HK-2 (cell line): Measurements from ENCODE around the gene CRLF1.

ENCODE experiments used
- DNase-seq: peaks from one replicate; pipeline ENCODE4 v3.0.0-alpha.2; 2018; ENCODE audit not compliant: unreplicated experiment

CRLF1 gene

GRCh38 chr19:18606281-18607225, at the start of gene CRLF1:
Gene CRLF1 (minus strand): TSS chr19:18606799. CDS start chr19:18606656, 143 bp downstream.
- DNase-seq: no peak

GRCh38 chr19:18655173-18655844, 48.7 kb upstream of the CRLF1 start:
- DNase-seq: no peak

- no peak for DNase-seq
Observed at GRCh38 chr19:18654469-18654868, 47.9 kb upstream of the CRLF1 start.

GRCh38 chr19:18653853-18654252, 47.3 kb upstream of the CRLF1 start:
- DNase-seq: no peak

GRCh38 chr19:18651733-18652132, 45.1 kb upstream of the CRLF1 start:
- DNase-seq: no peak

GRCh38 chr19:18651300-18651699, 44.7 kb upstream of the CRLF1 start:
- DNase-seq: no peak

GRCh38 chr19:18650468-18651041, 44.0 kb upstream of the CRLF1 start:
- no peak for DNase-seq

- DNase-seq: no peak
Observed at GRCh38 chr19:18650021-18650390, 43.4 kb upstream of the CRLF1 start.

- no peak for DNase-seq
Observed at GRCh38 chr19:18649371-18650020, 42.9 kb upstream of the CRLF1 start.

GRCh38 chr19:18648973-18649315, 42.3 kb upstream of the CRLF1 start:
- no peak for DNase-seq

- DNase-seq: no peak
Observed at GRCh38 chr19:18647807-18648206, 41.2 kb upstream of the CRLF1 start.

- no peak for DNase-seq
Observed at GRCh38 chr19:18647371-18647767, 40.8 kb upstream of the CRLF1 start.

GRCh38 chr19:18646535-18647370, 40.2 kb upstream of the CRLF1 start:
- DNase-seq: no peak

- no peak for DNase-seq
Observed at GRCh38 chr19:18645035-18645511, 38.5 kb upstream of the CRLF1 start.

GRCh38 chr19:18644196-18645034, 37.8 kb upstream of the CRLF1 start:
- no peak for DNase-seq

- no peak for DNase-seq
Observed at GRCh38 chr19:18639706-18640243, 33.2 kb upstream of the CRLF1 start.

- DNase-seq: peak; percentile 31
Observed at GRCh38 chr19:18637673-18638630, 31.4 kb upstream of the CRLF1 start.

GRCh38 chr19:18636969-18637629, 30.5 kb upstream of the CRLF1 start, which contains the start of gene KLHL26:
Gene KLHL26 (plus strand): TSS chr19:18637028. CDS start chr19:18637055, 27 bp downstream.
- DNase-seq: no peak
